ENCODE measurements around the gene GPRC5B.

GPRC5B gene

GRCh38 chr16:19809121-19809635 lies 75.5 kb downstream of the GPRC5B start:
- DNase-seq: no peak

GRCh38 chr16:19808061-19808641 lies 76.5 kb downstream of the GPRC5B start:
- no peak for DNase-seq

Measured in bone marrow (tissue), 2 donors.